Measurements from ENCODE around the gene PMM1.
"Not testable (repeated sequence)": the region's sequence is repeated elsewhere in the genome, so short reads cannot be mapped to it uniquely, and the experiment has no call there.

PMM1 gene

DNA sequence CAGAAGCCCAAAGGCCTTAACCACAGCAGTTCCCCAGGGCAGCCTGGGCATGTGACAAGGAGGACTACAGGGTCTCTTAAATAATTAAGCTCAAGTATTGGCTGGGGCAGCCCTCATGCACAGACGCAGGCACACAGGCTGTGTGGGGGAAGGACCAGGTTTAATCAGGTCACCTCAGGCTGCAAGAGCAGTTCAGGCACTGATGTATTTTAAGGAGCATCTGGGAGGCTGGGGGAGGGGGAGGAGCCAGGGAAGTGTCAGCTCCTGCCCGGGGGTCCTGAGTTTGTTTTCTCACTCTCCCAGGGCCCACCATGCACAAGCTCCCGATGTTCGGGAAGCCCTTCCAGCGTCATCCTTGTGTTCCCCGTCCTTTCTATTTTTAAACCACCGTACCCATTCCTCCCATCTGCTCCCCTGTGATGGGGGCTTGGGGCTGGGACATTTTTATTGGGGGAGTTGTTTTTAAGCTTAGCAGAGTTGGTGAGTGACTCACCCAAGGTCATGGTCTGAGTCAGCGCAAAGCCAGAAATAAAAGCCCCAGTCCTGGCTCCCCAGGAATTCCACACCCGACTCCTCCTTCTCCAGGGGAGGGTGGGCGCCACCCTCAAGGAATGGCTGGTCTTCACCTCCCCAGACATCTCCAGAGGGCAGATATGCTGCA lies 26.5 kb downstream of the PMM1 start:
- DNase-seq (ENCODE audit: low read depth in 2 of 2) = no peak

DNA sequence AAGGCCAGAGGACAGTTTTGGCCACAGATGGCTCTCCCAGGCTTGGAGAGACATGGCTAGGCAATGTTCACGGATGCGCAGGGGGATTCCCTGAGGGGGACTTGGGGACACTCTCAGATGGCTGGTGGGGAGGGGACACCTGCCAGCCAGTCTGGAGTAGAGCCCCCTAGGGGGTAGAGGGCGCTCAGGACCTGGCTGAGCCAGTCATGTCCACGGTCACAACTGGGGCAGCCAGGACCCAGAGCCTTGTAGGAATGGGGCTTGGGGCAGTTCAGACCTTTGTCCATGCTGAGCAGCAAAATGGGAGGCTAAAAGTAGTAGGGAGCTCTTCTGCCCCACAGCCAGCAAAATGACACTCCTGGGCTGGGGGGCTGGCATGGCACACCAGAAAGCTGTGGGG lies 27.2 kb downstream of the PMM1 start:
- DNase-seq (ENCODE audit: low read depth in 2 of 2) = no peak

GRCh38 chr22:41561788-41562187 lies 27.9 kb downstream of the PMM1 start:
- no peak for DNase-seq (ENCODE audit: low read depth in 2 of 2)

DNA sequence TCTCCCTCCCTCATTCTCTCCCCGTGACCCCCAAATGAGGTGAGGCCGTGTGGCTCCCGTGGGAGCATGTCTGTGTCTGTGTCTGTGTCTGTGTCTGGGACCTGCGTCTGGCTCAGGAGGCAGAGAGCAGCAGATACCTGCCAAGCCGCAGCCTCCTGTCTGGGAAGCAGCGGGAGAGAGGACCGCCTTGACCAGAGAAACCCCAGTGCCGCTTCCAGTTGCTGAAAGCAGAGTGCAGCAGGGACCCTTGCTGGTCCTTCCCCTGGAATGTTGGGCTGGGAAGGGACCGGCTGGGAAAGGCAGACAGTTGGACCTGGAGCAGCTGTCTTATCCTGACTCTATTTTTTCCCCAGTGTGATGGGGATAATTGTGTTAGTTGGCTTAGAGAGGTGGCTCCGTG lies 28.3 kb downstream of the PMM1 start:
- DNase-seq (ENCODE audit: low read depth in 2 of 2) = no peak

GRCh38 chr22:41560095-41560471 lies 29.6 kb downstream of the PMM1 start:
- DNase-seq (ENCODE audit: low read depth in 2 of 2) = no peak

DNA sequence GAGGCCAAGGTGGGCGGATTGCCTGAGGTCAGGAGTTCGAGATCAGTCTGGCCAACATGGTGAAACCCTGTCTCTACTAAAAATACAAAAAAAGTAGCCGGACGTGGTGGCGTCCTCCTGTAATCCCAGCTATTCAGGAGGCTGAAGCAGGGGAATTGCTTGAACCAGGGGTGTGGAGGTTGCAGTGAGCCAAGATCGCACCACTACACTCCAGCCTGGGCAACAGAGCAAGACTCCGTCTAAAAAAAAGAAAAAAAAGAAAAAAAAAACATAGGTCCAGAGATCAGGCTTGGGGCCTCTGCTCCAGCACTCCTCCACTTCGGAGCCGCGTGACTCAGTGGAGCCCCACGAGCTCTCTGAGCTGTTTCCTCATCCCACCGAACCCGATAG lies 31.4 kb downstream of the PMM1 start:
- not testable (repeated sequence) for DNase-seq (ENCODE audit: low read depth in 2 of 2)

DNA sequence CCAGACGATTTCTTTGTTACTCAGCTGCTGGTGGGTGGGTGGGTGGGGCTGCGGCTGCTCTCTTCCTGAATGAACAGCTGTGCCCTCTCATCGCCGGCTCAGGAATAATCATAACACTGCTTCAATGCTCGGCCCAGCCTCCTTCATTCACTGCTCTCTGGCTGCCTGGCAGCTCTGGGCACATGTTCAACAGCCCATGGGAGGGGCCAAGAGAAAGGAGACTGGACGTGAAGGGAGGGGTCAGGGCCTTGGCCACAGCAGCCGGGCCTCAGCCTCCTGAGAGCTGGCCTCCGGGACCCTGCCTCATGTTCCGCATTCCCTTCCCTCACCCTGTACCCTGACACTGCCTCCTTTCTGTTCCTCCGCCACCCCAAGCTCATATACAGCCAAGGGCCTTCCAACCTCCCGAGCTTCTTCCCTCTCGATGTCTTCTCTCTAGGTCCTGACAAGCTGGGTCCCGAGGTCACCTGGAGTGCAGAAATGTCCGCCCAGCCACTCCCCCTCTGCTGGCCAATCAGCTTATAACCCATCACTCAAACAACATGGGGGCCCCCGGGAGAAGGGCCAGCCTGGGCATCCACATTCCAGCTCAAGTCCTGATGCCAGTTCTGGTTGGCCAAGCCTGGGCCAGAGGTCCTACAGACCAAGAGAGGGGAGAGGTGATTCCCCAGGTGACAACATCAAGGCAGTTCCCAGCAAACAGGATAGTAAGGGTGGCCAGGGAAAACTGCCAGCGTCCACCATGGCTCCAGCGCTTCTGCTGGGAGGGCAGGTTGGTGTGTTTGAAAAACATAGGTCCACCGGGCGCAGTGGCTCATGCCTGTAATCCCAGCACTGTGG lies 32.0 kb downstream of the PMM1 start:
- DNase-seq (ENCODE audit: low read depth in 2 of 2) = no peak

GRCh38 chr22:41556561-41556960 lies 33.1 kb downstream of the PMM1 start:
- no peak for DNase-seq (ENCODE audit: low read depth in 2 of 2)

DNA sequence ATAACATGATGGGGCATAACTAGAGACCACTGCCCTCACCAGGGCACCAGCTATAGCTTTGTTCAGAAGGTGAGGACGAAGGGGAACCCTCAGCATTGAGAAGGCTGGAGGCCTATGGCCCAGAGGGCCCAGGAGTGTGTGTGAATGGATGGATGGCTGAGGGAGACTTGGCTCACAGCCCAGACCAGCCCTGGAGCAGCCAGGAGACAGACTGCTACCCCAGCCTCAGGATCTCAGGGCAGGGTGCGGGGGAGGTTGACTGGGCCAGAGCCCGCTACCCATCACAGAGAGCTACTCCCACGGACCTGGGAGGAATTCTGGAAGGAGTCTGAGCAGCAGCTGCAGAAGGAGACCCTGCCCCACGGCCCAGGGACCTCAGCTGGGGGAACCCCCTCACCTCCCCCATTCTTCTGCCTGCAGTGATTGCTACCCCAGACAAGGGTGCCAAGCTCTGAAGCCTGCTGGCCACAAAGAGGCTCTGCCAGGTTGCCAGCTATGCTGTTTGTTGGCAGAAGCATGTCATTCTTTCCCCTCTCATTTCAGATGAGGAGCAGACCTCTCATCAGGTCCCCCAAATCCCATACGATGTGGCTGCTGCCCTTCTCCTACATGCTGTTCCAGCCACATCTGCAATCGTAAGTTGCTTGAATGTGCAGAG lies 34.2 kb downstream of the PMM1 start:
- DNase-seq (ENCODE audit: low read depth in 2 of 2) = no peak

DNA sequence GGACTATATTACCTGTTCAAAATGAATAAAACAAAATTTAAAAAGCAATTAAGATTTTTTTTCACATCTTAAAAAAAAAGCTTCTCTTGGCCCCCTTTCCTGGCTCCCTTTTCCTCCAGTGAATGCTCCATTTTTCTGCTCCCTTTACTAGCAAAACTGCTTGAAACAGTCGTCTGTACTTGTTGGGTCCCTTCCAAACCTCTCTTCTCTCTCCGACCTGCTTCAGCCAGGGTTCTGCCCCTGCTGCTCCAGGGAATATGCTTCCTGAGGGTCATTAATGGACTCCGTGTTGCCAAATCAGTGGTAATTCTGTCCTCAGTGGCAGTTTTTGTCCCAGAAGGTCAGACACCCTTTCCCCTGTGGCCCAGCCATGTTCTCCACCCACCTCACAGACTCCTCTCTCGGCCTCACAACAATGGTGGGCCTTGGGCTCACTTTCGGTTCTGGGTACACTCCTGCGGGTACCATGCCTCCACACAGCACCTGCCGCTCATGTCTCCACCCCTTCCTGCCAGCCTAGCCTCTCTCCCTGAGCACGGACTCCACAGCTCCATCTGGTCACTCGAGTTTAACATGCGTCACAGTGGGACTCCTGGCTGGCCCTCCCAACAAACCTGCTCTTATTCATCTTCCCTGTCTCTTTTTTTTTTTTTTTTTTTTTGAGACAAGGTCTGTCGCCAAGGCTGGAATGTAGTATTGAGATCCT lies 37.6 kb downstream of the PMM1 start:
- DNase-seq (ENCODE audit: low read depth in 2 of 2) = no peak

GRCh38 chr22:41550952-41551491 lies 38.6 kb downstream of the PMM1 start:
- no peak for DNase-seq (ENCODE audit: low read depth in 2 of 2)

GRCh38 chr22:41548830-41549211 lies 40.8 kb downstream of the PMM1 start:
- DNase-seq (ENCODE audit: low read depth in 2 of 2) = no peak

GRCh38 chr22:41544671-41545476 lies 44.8 kb downstream of the PMM1 start:
- no peak for DNase-seq (ENCODE audit: low read depth in 2 of 2)

DNA sequence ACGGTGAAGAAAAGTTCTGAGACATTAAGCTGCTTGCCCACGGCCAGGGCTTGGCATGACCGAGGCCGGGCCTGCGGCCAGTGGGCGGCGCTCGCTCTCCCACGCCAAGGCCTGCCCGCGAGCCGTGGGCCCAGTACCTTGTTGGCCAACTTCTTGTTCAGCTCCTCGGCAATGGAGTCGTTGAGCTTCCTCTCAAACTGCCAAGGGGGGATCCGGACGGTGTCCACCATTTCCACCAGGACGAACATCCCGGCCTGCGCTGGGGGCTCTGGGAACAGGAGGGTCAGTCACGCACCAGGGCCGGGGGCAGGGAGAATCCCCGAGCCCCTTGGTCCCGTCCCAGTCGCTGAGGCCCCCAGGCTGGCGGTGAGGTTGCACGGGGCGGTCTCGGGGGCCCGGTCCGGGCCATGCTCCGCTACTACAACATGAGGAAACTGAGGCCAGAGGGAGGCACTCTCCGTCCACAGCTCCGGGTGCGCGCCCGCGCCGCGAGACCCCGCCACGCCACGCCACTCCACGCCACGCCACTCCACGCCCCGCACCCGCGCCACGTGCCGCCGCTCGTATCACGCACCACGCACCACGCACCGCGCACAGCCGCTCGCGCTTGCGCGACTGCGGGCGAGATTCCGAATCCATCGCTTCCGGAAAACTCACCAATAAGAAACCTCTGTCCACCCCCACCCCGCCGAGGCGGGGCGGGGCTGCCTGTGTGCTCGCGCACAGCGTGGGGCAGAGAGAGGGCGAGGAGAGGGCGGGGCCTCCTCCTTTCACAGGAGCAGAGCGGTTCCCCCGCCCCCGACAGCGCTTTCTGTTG lies 45.6 kb downstream of the PMM1 start, which contains the start of gene POLR3H:
TSS of gene POLR3H (minus strand) at position 617 of the 817 bp plus-strand sequence. CDS start at position 248, 369 bp downstream.
- peak; percentile 98 to 99 for DNase-seq (ENCODE audit: low read depth in 2 of 2)

DNA sequence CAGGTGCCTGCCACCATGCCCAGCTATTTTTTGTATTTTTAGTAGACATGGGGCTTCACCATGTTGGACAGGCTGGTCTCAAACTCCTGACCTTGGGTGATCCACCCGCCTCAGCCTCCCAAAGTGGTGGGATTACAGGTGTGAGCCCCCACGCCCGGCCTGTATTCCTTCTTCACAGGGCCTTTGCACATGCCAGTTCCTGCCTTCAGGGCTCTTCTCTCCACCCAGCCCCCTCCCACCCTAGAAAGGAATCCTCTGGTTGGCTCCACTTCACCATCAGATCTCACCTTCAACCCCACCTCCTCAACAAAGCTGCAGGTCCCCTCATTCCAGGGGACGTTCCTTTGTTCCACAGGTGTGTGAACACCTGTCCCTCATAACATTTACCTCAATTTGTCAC lies 47.4 kb downstream of the PMM1 start:
- DNase-seq (ENCODE audit: low read depth in 2 of 2) = no peak

- no peak for DNase-seq (ENCODE audit: low read depth in 2 of 2)
Observed at GRCh38 chr22:41541484-41541883, 48.2 kb downstream of the PMM1 start.

DNA sequence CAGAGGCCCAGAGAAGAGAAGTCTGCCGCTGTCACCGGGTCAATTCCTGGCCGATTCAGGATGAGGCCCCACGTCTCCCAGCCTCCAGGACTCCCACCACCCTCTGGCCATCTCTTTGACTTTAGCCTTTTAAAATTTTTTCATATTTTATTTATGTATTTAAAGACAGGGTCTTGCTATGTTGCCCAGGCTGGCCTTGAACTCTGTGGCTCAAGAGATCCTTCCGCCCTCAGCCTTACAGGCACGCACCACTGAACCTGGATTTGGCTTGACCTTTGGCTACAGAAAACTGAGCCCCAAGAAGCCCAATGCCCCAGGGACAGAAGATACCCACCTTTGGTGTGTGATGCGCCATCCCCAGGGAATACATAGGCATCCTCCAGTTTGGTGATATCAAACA lies 49.3 kb downstream of the PMM1 start:
- DNase-seq (ENCODE audit: low read depth in 2 of 2) = no peak

DNA sequence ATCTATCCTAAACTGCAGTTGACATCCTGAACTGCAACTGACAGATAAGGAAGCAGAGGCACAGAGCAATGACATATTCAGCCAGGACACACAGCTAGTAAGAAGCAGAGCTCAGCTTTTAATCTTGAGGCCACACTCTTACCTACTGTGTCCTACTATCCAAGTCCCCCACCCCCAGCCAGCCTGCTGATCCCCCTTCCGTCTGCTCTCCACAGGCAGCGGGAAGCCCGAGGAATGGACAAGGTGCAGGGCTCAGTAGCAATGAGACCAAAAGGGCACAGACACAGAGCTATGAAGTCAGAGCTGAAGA lies 49.7 kb downstream of the PMM1 start:
- DNase-seq (ENCODE audit: low read depth in 2 of 2) = no peak

GRCh38 chr22:41539146-41540005 lies 50.3 kb downstream of the PMM1 start:
- DNase-seq (ENCODE audit: low read depth in 2 of 2) = no peak

Measured in stimulated activated CD8-positive, alpha-beta memory T cell treated with anti-CD3 and anti-CD28 coated beads, Interleukin-15, amount 100 ng/mL, for 48 hours (primary cell).